ENCODE data around the gene PIK3R2.

GRCh38 chr19:18159810-18160209 is 6.8 kb downstream of the PIK3R2 start:
- TF ChIP-seq CTCF (conservative IDR thresholded peaks at IDR 0.05; ENCODE audit: low read depth, low read length) (no peak), EZH2 (IDR thresholded peaks at IDR 0.05; ENCODE audit: borderline replicate concordance, low read depth, low read length, poor library complexity, severe bottlenecking) (no peak)

All from A673 (cell line).